GM12873 (cell line): ENCODE results near the gene CDS2.

Experiments used
- CTCF ChIP-seq: IDR thresholded peaks from 2 replicates; pipeline ENCODE4 v1.5.1; 2012; ENCODE audit warnings: low read depth, mild to moderate bottlenecking, moderate library complexity, low read length, control low read depth; ENCODE audit not compliant: insufficient read depth; ENCODE audit errors: missing control alignments

The CDS2 gene

GRCh38 chr20:5135363-5136012 is 8.7 kb downstream of the CDS2 start:
- TF ChIP-seq CTCF, result no peak

- TF ChIP-seq CTCF, result no peak
These were observed 9.3 kb downstream of the CDS2 start for GRCh38 chr20:5136096-5136495.

- TF ChIP-seq CTCF, result no peak
These were observed 13.4 kb downstream of the CDS2 start for GRCh38 chr20:5140195-5140594.

GRCh38 chr20:5141615-5142014 is 14.8 kb downstream of the CDS2 start:
- no peak for TF ChIP-seq CTCF

GRCh38 chr20:5143851-5144250 is 17.0 kb downstream of the CDS2 start:
- no peak for TF ChIP-seq CTCF

GRCh38 chr20:5145365-5146098 is 18.7 kb downstream of the CDS2 start:
- TF ChIP-seq CTCF, result no peak

GRCh38 chr20:5146099-5146668 is 19.4 kb downstream of the CDS2 start:
- no peak for TF ChIP-seq CTCF
